ENCODE measurements around the gene CTDNEP1.

The CTDNEP1 gene

DNA sequence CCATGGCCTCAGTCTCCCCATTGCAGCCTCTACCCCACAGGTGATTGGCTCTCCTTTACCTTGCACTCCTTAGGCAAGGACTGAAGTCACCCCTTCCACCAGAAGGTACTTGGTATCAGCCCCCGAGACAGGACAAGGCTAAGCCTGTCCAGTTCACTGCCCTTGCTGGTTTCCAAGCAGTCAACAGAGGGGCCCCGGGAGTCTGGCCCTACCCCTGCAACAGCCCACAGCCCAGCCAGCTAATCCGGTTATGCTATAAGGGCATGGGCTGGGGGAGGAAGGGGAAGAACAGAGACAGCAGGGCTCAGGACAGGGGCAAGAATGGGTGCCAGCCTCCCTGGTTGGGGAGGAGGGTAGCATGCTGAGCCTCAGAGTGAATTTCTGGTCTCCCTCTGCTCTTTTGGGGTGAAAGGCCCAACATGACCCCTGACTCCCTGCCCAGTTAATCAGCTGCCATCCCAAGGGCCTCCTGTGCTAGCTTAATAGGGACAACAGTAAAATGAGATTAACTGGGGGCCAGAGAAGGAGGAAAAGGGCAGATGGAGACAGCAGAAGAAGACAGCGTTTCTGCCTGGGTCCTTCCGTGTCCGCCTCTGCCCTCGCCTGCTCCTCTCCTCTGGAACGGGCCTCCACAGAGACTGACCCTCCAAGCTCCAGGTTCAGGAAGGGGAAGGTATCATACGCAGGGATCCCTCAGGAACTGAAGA, 42.6 kb downstream of the CTDNEP1 start:
- TF ChIP-seq YY1 (IDR thresholded peaks at IDR 0.05; ENCODE audit: low read depth) (no peak), TCF12 (IDR thresholded peaks at IDR 0.05; ENCODE audit: low read depth) (no peak), RAD21 (IDR thresholded peaks at IDR 0.05; ENCODE audit: low read depth) (no peak), TEAD4 (IDR thresholded peaks at IDR 0.05) (no peak)
- TF ChIP-seq, protein P1, sequence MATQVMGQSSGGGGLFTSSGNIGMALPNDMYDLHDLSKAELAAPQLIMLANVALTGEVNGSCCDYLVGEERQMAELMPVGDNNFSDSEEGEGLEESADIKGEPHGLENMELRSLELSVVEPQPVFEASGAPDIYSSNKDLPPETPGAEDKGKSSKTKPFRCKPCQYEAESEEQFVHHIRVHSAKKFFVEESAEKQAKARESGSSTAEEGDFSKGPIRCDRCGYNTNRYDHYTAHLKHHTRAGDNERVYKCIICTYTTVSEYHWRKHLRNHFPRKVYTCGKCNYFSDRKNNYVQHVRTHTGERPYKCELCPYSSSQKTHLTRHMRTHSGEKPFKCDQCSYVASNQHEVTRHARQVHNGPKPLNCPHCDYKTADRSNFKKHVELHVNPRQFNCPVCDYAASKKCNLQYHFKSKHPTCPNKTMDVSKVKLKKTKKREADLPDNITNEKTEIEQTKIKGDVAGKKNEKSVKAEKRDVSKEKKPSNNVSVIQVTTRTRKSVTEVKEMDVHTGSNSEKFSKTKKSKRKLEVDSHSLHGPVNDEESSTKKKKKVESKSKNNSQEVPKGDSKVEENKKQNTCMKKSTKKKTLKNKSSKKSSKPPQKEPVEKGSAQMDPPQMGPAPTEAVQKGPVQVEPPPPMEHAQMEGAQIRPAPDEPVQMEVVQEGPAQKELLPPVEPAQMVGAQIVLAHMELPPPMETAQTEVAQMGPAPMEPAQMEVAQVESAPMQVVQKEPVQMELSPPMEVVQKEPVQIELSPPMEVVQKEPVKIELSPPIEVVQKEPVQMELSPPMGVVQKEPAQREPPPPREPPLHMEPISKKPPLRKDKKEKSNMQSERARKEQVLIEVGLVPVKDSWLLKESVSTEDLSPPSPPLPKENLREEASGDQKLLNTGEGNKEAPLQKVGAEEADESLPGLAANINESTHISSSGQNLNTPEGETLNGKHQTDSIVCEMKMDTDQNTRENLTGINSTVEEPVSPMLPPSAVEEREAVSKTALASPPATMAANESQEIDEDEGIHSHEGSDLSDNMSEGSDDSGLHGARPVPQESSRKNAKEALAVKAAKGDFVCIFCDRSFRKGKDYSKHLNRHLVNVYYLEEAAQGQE (IDR thresholded peaks at IDR 0.05; ENCODE audit: low read depth): no peak

DNA sequence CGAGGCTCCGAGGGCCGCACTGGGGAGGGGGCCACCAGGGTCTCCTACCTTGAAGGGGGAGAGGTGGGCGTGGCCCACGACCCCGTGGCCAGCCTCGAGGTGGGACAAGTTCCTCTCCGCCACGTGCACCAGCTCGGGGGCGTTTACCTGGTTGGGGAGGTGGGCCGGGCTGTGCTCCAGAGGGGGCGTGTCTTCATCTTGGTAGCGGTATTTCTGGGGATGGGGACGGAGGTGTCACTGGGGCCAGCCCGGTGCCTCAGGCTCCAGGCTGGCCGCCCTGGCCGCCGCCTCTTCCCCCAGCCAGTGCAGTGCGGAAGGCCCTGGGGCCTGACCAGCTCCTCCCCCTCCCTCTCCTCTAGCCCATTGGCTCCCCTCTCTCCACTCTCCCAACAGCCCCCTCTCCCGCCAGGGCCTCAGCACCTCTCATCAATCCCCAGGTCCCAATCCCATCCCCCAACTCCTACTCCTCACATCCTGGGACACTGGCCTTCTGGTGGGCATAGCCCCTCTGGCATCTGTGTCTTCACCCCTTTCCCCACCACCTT, 43.4 kb downstream of the CTDNEP1 start:
- TF ChIP-seq TCF12 (IDR thresholded peaks at IDR 0.05; ENCODE audit: low read depth): no peak
- no peak for TF ChIP-seq YY1 (IDR thresholded peaks at IDR 0.05; ENCODE audit: low read depth)
- TF ChIP-seq, protein P2, sequence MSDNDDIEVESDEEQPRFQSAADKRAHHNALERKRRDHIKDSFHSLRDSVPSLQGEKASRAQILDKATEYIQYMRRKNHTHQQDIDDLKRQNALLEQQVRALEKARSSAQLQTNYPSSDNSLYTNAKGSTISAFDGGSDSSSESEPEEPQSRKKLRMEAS (IDR thresholded peaks at IDR 0.05): no peak
- TF ChIP-seq NFIC (IDR thresholded peaks at IDR 0.05): no peak
- TF ChIP-seq, protein P1 (IDR thresholded peaks at IDR 0.05; ENCODE audit: low read depth): no peak
- no peak for TF ChIP-seq TEAD4 (IDR thresholded peaks at IDR 0.05)
- TF ChIP-seq TAF1 (IDR thresholded peaks at IDR 0.05; ENCODE audit: low read depth): no peak
- TF ChIP-seq EP300 (IDR thresholded peaks at IDR 0.05; ENCODE audit: borderline replicate concordance): no peak
- no peak for TF ChIP-seq CREB1 (IDR thresholded peaks at IDR 0.05; ENCODE audit: low read depth)
- TF ChIP-seq, protein P3, sequence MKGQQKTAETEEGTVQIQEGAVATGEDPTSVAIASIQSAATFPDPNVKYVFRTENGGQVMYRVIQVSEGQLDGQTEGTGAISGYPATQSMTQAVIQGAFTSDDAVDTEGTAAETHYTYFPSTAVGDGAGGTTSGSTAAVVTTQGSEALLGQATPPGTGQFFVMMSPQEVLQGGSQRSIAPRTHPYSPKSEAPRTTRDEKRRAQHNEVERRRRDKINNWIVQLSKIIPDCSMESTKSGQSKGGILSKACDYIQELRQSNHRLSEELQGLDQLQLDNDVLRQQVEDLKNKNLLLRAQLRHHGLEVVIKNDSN (IDR thresholded peaks at IDR 0.05): no peak
- TF ChIP-seq CEBPB (IDR thresholded peaks at IDR 0.05): no peak
- TF ChIP-seq ZBTB7A (IDR thresholded peaks at IDR 0.05; ENCODE audit: low read depth): no peak
- no peak for TF ChIP-seq FOXM1 (IDR thresholded peaks at IDR 0.05; ENCODE audit: borderline replicate concordance, low read depth)
- TF ChIP-seq EGR1 (IDR thresholded peaks at IDR 0.05): no peak
- no peak for TF ChIP-seq RAD21 (IDR thresholded peaks at IDR 0.05; ENCODE audit: low read depth)

DNA sequence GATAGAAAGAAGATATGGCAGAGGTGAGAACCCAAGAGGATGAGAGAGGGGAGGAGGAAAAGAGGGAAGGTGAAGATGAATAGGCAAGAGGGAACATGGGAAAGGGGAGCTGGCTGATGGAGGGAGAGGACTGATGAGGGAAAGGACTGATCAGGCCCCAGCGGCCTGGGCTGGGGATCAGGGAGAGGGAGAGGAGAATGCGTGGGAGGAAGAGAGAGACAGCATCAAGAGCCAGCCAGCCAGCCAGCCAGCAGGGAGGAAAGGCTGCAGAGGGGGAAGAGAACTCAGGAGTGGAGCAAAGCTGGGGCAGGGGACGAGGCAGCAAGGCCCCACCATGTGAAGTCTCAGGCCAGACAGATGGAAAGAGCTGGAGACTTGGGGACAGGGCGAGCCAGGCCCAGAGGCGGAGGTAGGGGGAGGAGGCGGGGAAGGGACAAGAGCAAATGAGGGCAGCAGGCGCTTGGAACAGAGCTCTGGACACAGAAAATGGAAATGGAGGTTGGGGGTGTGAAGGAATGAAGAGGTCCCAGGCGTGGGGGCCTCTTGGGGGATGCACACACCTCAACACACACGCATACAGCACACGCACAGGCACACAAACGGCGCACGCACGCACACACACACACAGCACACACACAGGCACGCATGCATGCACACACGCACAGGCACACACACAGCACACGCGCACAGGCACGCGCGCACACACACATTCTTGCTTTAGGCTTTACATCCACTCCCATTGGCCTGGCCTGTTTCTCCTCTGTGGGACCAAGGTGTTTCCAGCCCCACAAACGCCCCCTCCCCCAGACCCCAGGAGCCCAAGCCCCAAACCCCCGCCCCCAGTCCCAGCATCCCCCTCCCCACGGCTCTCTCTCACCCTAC, 44.2 kb downstream of the CTDNEP1 start:
- TF ChIP-seq CEBPB (IDR thresholded peaks at IDR 0.05) (no peak), TAF1 (IDR thresholded peaks at IDR 0.05; ENCODE audit: low read depth) (no peak), RAD21 (IDR thresholded peaks at IDR 0.05; ENCODE audit: low read depth) (no peak), ZBTB7A (IDR thresholded peaks at IDR 0.05; ENCODE audit: low read depth) (no peak), NFIC (IDR thresholded peaks at IDR 0.05) (no peak), FOXM1 (IDR thresholded peaks at IDR 0.05; ENCODE audit: borderline replicate concordance, low read depth) (no peak), YY1 (IDR thresholded peaks at IDR 0.05; ENCODE audit: low read depth) (no peak), EP300 (IDR thresholded peaks at IDR 0.05; ENCODE audit: borderline replicate concordance) (no peak), TCF12 (IDR thresholded peaks at IDR 0.05; ENCODE audit: low read depth) (no peak), CREB1 (IDR thresholded peaks at IDR 0.05; ENCODE audit: low read depth) (no peak), EGR1 (IDR thresholded peaks at IDR 0.05) (no peak), TEAD4 (IDR thresholded peaks at IDR 0.05) (no peak)
- TF ChIP-seq, protein P1 (IDR thresholded peaks at IDR 0.05; ENCODE audit: low read depth): no peak
- TF ChIP-seq, protein P3 (IDR thresholded peaks at IDR 0.05): no peak
- TF ChIP-seq, protein P2 (IDR thresholded peaks at IDR 0.05): no peak

All from Ishikawa (cell line).